ENCODE measurements around the gene CDKN2C.
"Not testable (repeated sequence)": the region's sequence is repeated elsewhere in the genome, so short reads cannot be mapped to it uniquely, and the experiment has no call there.

The CDKN2C gene

DNA sequence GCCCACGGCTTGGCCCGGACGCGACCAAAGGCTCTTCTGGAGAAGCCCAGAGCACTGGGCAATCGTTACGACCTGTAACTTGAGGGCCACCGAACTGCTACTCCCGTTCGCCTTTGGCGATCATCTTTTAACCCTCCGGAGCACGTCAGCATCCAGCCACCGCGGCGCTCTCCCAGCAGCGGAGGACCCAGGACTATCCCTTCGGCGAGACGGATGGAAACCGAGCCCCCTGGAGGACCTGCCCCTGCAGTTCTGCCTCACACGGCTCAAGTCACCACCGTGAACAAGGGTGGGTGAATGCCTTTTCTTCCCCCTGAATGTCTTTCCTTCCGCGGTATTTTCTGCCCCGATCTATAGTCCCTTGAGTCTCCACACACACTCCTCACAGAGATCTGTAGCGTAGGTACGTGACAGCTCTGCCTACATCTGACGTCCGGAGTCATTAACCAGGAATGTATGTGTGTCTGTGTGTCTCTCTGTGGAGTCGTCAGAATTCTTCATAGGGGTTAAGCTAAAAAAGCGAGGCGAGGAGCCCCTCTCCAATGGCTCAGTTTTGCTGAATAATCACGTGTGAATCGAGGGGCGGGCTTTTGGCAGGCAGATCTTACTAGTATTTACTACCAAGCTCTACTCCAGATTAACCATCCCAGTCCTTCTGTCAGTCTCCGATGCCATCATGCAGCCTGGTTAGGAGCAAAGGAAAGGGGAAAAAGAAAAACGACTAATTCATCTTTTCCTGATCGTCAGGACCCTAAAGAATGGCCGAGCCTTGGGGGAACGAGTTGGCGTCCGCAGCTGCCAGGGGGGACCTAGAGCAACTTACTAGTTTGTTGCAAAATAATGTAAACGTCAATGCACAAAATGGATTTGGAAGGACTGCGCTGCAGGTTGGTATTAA lies at the start of gene CDKN2C:
CDKN2C (plus strand) TSS at position 635 of the 898 bp plus-strand sequence; CDS start at position 759, 124 bp downstream.
- no peak for DNase-seq (ENCODE audit: low read depth)

DNA sequence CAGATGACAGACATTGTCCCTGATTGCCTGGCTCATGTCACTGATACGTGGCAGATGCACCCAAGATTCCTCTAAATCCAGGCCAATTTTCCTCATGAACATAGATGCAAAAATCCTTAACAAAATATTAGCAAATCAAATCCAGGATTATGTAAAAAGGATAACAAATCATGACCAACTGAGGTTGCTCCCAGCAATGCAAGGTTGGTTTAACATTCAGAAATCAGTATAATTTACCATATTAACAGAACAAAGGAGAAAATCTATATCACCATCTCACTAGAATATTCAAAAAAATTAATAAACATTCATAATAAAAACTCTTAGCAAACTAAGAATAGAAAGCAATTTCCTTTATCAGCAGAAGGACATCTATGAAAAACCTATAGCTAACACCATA lies 49.6 kb upstream of the CDKN2C start:
- DNase-seq (ENCODE audit: low read depth), result no peak

DNA sequence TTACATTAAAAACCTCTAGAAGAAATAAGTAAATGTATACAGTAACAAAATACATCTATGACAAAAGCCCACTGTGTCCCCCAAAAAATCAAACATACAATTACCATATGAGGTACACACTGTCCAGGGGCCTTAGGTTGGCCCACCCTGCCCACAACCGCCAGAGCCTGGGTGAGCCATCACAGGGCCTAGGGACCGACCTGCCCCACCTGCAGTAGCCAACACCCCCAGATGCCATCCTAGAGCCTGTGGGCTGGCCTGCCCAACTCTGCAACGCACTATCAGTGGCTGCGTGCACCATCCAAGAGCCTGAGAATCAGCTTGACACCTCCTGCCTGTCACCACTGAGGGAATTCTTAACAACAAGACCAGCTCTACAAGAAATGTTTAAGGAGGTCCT lies 49.0 kb upstream of the CDKN2C start:
- DNase-seq (ENCODE audit: low read depth), result no peak

DNA sequence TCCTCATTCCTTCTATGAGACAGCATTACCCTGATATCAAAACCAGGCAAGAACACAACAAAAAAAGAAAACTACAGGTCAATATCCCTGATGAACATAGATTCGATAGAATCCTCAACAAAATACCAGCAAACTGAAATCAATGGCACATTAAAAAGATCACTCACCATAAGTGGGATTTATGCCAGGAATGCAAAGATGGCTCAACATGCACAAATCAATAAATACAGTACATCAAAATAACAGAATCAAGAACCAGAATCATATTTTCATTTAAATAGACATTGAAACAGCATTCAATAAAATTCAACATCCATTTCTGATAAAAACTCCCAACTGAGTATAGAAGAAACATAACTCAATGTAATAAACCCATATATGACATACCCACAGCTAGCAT lies 46.5 kb upstream of the CDKN2C start:
- no peak for DNase-seq (ENCODE audit: low read depth)

DNA sequence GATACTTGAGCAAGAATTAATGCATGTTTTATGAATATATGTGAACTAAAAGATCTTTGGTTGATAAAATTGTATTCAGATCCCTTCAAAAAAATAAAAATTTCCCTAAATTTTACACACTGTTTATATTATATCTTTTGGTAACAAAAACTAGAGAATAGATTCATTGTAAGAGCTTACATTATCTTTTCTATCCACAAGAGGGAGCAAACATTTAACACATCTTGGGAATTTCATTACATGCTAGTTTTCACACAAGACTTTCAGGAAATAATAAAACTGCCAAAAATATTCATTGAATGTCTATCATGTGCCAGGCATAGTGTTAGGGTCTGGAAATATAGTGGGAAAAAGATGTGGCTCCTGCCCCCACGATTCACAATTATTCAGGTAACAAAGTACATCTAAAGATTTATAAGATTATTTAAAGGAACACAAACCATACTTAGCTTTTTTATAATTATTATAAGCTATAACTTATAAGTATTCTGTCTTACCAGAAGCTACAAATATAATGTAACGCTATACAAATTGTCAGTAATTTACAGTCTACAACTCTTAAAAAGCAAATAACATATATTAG lies 40.6 kb upstream of the CDKN2C start:
- no peak for DNase-seq (ENCODE audit: low read depth)

DNA sequence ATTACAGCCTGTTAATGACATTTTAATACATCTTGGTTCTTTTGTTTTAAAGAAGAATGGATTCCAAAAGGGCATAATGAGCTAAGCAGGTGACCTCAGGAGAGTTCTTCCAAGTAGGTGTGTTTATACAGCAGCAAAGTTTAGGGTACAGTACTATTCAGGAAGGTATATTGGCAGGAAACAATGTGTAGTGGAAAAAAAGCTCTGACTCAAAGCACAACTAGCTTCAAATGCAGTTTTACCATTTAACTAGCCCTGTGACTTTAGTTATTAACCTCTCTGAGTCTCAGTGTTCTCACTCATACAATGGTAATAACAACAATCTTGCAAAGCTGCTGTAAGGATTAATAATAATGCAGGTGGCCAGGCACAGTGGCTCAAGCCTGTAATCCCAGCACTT lies 39.9 kb upstream of the CDKN2C start:
- no peak for DNase-seq (ENCODE audit: low read depth)

DNA sequence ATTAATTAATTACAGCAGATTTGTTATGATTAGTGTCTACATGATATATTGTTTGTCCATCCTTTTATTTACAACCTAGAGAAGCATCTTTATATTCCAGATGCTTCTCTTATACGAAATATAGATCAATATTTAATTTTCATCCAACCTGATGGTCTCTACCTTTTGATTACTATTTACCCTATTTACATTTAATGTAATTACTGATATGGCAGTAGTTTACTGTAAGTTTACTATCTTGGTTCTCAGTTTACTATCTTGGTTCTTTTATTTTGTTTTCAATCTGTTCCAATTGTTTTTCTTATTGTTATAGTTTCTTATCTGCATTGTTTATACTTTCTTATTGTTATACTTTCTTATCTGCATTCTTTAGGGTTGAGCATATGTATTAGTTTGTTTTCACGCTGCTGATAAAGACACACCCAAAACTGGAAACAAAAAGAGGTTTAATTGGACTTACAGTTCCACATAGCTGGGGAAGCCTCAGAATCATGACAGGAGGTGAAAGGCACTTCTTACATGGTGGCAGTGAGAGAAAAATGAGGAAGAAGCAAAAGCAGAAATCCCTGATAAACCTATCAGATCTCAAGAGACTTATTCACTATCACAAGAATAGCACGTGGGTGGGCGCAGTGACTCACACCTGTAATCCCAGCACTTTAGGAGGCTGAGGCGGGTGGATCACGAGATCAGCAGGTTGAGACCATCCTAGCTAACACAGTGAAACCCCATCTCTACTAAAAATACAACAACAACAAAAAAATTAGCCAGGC lies 38.9 kb upstream of the CDKN2C start:
- DNase-seq (ENCODE audit: low read depth), result peak; percentile 20

DNA sequence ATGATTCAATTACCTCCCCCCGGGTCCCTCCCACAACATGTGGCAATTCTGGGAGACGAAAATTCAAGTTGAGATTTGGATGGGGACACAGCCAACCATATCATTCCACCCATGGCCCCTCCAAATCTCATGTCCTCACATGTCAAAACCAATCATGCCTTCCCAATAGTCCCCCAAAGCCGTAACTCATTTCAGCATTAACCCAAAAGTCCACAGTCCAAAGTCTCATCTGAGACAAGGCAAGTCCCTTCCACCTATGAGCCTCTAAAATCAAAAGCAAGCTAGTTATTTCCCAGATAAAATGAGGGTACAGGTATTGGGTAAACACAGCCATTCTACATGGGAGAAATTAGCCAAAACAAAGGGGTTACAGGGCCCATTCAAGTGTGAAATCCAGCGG lies 38.0 kb upstream of the CDKN2C start:
- DNase-seq (ENCODE audit: low read depth), result not testable (repeated sequence)

DNA sequence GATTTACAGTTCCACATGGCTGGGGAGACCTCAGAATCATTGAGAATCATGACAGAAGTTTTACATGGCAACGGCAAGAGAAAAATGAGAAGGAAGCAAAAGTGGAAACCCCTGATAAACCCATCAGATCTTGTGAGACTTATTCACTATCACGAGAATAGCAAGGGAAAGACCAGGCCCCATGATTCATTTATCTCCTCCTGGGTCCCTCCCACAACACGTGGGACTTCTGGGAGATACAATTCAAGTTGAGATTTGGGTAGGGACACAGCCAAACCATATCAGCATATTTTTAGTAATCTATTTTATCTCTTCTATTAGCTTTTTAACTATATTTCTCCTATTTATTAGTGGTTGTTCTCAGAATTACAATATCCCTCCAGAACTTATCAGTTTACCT lies 36.3 kb upstream of the CDKN2C start:
- DNase-seq (ENCODE audit: low read depth), result not testable (repeated sequence)

DNA sequence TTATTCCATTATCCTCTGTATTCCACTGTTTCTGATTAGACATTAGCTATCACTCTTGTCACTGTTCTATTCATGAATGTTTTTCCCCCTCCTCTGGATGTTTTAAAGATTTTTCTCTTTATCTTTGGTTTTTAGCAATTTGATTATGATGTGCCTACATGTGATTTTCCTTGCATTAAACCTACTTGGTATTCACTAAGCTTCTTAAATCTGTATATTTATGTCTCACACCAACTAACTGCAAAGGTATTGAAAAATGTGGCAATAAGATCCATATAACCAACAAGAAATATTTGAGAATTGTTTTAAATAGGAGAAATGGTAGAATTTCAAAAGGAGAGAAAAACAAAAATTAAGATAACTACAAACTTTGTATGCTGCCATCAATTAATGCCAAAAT lies 35.2 kb upstream of the CDKN2C start:
- DNase-seq (ENCODE audit: low read depth), result no peak

DNA sequence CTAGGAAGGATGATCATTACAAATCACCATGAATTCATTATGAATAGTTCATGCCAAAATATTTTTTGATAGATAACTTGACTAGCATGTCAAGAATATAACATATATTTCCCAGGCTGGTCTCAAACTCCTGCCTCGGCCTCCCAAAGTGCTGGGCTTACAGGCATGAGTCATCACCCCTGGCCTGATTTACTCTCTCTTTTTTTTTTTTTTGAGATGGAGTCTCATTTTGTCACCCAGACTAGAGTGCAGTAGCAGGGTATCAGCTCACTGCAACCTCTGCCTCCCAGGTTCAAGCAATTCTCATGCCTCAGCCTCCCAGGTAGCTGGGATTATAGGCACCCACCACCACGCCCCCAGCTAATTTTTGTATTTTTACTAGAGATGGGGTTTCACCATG lies 34.8 kb upstream of the CDKN2C start:
- DNase-seq (ENCODE audit: low read depth), result not testable (repeated sequence)

DNA sequence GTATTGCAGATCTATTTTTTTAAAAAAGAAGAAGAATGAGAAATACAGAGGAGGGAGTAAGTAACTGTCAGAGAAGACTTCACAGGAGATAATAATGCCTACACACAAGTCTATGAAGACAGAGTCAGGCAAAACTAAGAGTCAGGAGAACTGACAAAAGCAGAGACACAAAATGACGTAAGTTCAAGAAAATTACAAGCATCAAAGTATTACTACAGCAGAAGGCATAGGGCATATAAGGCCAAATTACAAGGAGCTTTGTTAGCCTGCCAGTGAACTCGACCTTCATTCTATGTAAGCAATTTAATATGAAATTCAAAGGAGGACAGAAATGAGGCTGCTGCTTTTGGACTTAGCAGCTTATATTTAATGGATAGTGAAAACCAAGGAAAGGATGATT lies 33.7 kb upstream of the CDKN2C start:
- DNase-seq (ENCODE audit: low read depth), result no peak

DNA sequence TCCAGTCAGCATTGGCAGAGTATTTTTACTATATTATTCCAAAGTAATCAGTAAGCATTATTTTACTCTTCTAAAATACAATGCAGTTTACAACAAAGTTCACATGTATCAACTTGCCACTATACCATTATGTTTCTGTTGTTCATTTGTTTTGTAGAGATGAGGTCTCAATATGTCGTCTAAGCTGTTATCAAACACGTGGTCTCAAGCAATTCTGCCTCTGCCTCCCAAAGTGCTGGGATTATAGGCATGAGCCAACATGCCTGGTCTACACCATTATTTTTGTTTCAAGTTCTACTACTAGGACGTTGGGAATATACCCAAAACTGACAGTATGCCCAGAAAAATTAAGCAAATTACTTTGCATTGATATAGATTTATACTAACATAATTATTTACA lies 29.8 kb upstream of the CDKN2C start:
- no peak for DNase-seq (ENCODE audit: low read depth)

DNA sequence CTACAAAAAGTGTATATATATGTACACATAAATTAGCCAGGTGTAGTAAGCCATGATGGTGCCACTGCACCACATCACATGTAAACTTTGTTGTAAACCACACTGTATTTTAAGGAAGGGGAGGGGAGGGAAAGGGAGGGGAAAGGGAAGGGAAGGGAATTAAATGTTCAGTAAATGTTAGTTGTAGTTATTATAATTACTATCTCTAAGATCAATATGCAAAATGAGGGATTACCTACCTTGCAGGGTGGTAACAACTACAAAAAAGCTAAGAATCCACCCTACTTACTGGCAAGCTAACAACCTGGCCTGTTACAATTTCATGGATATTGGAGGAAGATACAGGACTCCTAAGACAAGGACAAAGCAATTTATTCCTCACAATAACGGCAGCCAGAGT lies 27.7 kb upstream of the CDKN2C start:
- DNase-seq (ENCODE audit: low read depth), result no peak

DNA sequence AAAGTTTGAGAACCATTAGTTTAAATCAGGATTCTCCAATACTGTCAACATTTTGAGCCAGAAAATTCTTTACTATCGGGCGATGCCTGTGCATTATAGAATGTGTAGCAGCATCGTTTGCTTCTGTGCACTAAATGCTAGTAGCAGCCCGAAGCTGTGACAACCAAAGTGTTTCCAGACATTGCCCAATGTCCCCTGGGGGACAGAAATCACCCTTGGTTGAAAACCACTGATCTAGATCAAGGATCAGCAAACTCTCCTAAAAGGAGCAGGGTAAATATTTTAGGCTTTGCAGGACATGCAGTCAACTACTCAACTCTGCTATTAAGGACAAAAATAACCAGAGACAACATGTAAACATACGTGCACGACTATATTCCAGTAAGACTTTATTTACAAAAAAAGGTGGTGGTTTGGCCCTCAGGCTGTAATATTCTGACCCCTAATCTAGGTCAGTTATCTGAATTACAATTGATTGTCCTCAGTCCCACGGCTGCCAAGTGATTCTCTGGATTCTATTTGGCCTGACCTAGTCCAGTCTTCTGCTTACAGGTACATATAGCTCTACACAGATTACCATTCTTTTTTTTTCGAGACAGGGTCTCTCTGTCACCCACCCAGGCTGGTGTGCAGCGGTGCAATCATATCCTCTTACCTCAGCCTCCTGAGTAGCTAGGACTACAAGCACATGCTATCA lies 20.6 kb upstream of the CDKN2C start:
- no peak for DNase-seq (ENCODE audit: low read depth)

DNA sequence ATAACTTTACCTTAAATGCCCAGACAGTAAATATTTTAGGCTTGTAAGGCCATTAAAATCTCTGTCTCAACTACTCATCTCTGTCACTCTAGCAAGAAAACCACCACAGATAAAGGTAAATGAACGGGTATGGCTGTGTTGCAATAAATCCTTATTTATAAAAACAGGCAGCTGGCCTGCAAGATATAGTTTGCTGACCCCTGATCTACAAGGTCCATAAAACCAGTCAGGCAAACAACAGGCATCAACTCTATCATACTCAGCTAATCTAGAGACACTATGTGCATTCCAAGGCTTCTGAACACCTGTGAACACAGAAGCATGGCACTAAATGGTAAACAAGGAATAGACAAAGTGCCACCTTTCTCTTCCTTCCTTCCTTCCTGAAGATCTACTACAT lies 19.6 kb upstream of the CDKN2C start:
- DNase-seq (ENCODE audit: low read depth), result no peak

DNA sequence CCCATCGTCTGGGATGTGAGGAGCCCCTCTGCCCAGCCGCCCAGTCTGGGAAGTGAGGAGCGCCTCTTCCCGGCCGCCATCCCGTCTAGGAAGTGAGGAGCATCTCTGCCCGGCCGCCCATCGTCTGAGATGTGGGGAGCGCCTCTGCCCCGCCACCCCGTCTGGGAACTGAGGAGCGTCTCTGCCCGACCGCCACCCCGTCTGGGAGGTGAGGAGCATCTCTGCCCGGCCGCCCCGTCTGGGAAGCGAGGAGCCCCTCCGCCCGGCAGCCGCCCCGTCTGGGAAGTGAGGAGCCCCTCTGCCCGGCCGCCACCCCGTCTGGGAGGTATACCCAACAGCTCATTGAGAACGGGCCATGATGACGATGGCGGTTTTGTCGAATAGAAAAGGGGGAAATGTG lies 17.5 kb upstream of the CDKN2C start:
- DNase-seq (ENCODE audit: low read depth), result not testable (repeated sequence)

DNA sequence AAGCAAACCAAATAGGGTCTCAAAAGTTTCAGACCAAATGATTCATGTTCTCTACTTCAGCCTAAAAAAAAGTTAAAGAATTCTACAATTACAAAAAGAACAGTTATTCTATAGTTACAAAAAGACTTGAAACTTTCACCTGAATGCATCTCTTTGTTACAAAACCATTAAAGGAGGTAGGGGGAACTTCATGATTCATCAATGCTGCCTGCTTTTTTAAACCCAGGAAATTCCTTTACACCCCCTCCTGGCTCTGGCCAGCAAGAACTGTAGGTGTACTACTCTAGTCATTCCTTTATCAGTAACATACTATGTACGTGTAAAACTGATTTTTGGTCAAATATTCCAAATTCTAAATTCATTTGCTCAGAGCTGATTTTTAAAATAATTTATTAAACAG lies 14.9 kb upstream of the CDKN2C start:
- DNase-seq (ENCODE audit: low read depth), result no peak

DNA sequence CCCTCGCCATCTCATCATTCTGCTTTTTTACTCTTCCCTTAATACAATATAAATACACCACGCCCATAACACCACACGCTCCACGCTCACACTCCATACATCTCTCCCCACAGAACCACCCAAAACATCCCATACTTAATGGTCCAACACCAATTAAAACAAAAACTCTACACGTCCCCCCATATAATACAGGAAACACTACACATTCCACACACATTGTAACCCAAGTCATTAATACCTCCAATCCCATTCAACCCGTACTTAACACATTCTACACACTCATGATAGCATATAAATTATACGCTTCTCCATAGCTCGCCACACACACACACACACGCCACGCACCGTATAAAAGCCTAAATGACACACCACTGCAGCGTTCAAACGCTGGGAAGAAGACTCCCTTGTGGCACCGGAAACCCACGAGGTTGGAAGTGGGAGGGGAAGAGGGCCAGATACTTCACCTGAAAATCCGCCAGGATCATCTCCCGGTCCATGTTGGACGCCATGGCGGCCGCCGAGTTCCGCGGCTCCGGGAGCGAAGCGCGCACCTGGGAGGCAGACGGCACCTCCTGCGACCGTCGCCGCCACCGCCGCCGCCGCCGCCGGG lies 10.6 kb upstream of the CDKN2C start:
- no peak for DNase-seq (ENCODE audit: low read depth)

DNA sequence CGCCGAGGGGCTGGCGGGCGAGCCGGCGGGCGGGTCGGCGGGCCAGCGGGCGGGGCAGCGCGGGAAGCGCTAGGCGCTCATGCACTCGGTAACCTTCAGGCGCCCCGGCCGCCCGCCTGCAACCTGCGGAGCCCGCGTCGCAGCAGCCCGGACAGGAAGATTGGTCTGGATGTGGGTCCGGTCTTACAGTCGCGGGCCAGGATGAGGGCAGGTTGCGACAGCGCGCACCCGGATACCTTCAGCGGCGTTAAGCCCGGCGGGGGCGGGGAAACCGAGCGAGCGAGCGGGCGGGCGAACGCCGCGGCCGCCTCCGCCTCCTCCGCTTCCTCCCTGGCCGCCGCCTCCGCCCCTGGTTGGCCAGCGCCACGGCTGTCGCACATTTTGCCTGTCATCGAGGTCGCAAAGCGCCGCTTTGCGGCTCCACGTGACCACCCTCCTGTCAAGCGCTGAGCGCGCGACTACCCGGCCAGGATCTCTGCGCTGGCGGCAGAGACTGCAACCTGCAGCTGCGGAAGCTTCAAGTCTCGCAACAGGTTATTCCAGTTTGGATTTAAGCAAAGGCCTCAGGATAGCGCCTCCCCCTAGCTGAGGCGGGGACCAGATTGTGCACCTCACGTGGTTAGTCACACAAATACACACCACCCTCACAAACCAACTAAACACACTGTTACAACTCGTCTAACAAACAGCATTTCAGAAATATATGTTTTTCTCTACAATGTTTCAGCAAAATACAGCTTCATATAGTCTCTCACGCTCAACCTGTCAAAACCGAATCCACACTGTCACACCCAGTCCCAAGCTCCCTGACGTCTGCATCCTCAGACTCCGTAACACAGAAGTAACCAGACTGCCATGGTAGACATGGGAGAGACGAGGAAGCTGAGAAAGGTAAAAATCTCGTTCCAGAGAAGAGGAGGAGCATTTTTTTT lies 9.9 kb upstream of the CDKN2C start, which contains the start of gene FAF1:
FAF1 (minus strand) TSS at position 355 of the 932 bp plus-strand sequence. CDS start 456 bp downstream, outside the sequence.
- peak; percentile 94 for DNase-seq (ENCODE audit: low read depth)

DNA sequence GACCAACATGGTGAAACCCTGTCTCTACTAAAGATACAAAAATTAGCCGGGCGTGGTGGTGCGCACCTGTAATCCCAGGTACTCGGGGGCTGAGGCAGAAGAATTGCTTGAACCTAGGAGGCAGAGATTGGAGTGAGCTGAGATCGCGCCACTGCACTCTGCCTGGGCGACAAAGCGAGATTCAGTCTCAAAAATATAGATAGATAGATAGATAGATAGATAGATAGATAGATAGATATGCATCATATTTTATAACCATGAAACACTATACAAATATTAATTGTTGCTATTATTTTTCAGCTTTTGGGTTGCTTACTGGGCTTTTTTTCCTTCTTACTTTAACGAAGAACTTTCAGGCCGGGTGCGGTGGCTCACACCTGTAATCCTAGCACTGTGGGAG lies 5.2 kb upstream of the CDKN2C start:
- DNase-seq (ENCODE audit: low read depth), result no peak

All from stimulated activated CD4-positive, alpha-beta T cell treated with anti-CD3 and anti-CD28 coated beads, Interleukin-2, amount 100 ng/mL, for 4 hours (primary cell).